ENCODE data around the gene WT1. TPM values are rescaled to one million over a fixed set of nuclear protein-coding genes. Genes with fewer than 3 reads are reported as not detected.
"Not testable (repeated sequence)": the region's sequence is repeated elsewhere in the genome, so short reads cannot be mapped to it uniquely, and the experiment has no call there.

The WT1 gene
- total RNA-seq, 1 experiment from 2014 or later, result 4.7 TPM

GRCh38 chr11:32379719-32380118 is 55.6 kb downstream of the WT1 start:
- no peak for DNase-seq
- H3K4me1 Mint-ChIP-seq (ENCODE audit: low read depth, unreplicated experiment), result no peaks in the 10 kb centered on the region
- no peak for TF ChIP-seq CTCF (IDR thresholded peaks at IDR 0.05; ENCODE audit: insufficient read depth in 1 of 2, low read depth in 1 of 2, low read length in 1 of 2, severe bottlenecking in 1 of 2, unreplicated experiment in 1 of 2)
- H3K9me3 Mint-ChIP-seq (ENCODE audit: unreplicated experiment), result no peaks in the 10 kb centered on the region
- H3K4me3 ChIP-seq (ENCODE audit: low read depth, low read length), result no peak overlapping the region
- H3K36me3 Mint-ChIP-seq (ENCODE audit: insufficient read depth, unreplicated experiment), result no peaks in the 10 kb centered on the region
- ChIA-PET CTCF (no interaction called here), POLR2A (no interaction called here)
- intact Hi-C loops (cut with micrococcal nuclease; ENCODE audit: unreplicated experiment), result no loop called here
- no peaks in the 10 kb centered on the region for H3K9me3 ChIP-seq
- H3K27ac Mint-ChIP-seq (ENCODE audit: unreplicated experiment), result no peak overlapping the region
- peaks cover 1% of the 10 kb centered on the region for H3K27me3 ChIP-seq (replicated peaks; ENCODE audit: control insufficient read depth, insufficient read depth, low read length)
- no peak overlapping the region for H3K4me3 Mint-ChIP-seq (ENCODE audit: unreplicated experiment)
- no peaks in the 10 kb centered on the region for H3K36me3 ChIP-seq (ENCODE audit: control insufficient read depth, insufficient read depth, low read length)
- no TSS peak for BruUV-seq (replicated peaks)
- H3K27me3 Mint-ChIP-seq (ENCODE audit: insufficient read depth, unreplicated experiment), result no peaks in the 10 kb centered on the region
- no peaks in the 10 kb centered on the region for H3K4me1 ChIP-seq

GRCh38 chr11:32375826-32376225 is 59.5 kb downstream of the WT1 start:
- CTCF ChIA-PET, result no interaction called here
- Mint-ChIP-seq H3K4me3 (ENCODE audit: unreplicated experiment) (no peak overlapping the region), H3K27ac (ENCODE audit: unreplicated experiment) (no peak overlapping the region), H3K27me3 (ENCODE audit: insufficient read depth, unreplicated experiment) (no peaks in the 10 kb centered on the region), H3K36me3 (ENCODE audit: insufficient read depth, unreplicated experiment) (no peaks in the 10 kb centered on the region), H3K9me3 (ENCODE audit: unreplicated experiment) (no peaks in the 10 kb centered on the region), H3K4me1 (ENCODE audit: low read depth, unreplicated experiment) (no peaks in the 10 kb centered on the region)
- BruUV-seq (replicated peaks), result no TSS peak
- Histone ChIP-seq H3K9me3 (no peaks in the 10 kb centered on the region), H3K36me3 (ENCODE audit: control insufficient read depth, insufficient read depth, low read length) (no peaks in the 10 kb centered on the region), H3K4me3 (ENCODE audit: low read depth, low read length) (no peak overlapping the region), H3K27me3 (replicated peaks; ENCODE audit: control insufficient read depth, insufficient read depth, low read length) (no peaks in the 10 kb centered on the region), H3K4me1 (no peaks in the 10 kb centered on the region)
- no peak for DNase-seq
- intact Hi-C loops (cut with micrococcal nuclease; ENCODE audit: unreplicated experiment), result no loop called here
- no peak for TF ChIP-seq CTCF (IDR thresholded peaks at IDR 0.05; ENCODE audit: insufficient read depth in 1 of 2, low read depth in 1 of 2, low read length in 1 of 2, severe bottlenecking in 1 of 2, unreplicated experiment in 1 of 2)
- POLR2A ChIA-PET, result no interaction called here

GRCh38 chr11:32374261-32374711 is 61.1 kb downstream of the WT1 start:
- BruUV-seq (replicated peaks), result no TSS peak
- no peaks in the 10 kb centered on the region for H3K27me3 Mint-ChIP-seq (ENCODE audit: insufficient read depth, unreplicated experiment)
- DNase-seq, result peak; percentile 66 to 69
- H3K36me3 ChIP-seq (ENCODE audit: control insufficient read depth, insufficient read depth, low read length), result no peaks in the 10 kb centered on the region
- intact Hi-C loops (cut with micrococcal nuclease; ENCODE audit: unreplicated experiment), result no loop called here
- H3K27me3 ChIP-seq (replicated peaks; ENCODE audit: control insufficient read depth, insufficient read depth, low read length), result no peaks in the 10 kb centered on the region
- peaks cover 6% of the 10 kb centered on the region for H3K4me1 Mint-ChIP-seq (ENCODE audit: low read depth, unreplicated experiment)
- H3K4me3 ChIP-seq (ENCODE audit: low read depth, low read length), result no peak overlapping the region
- POLR2A ChIA-PET, result no interaction called here
- H3K36me3 Mint-ChIP-seq (ENCODE audit: insufficient read depth, unreplicated experiment), result no peaks in the 10 kb centered on the region
- H3K27ac Mint-ChIP-seq (ENCODE audit: unreplicated experiment), result no peak overlapping the region
- H3K9me3 Mint-ChIP-seq (ENCODE audit: unreplicated experiment), result peaks cover 11% of the 10 kb centered on the region
- H3K9me3 ChIP-seq, result no peaks in the 10 kb centered on the region
- CTCF ChIA-PET, result interaction anchor here (0.5 to 1.4 kb wide), 3 partner anchors 12 to 113 kb away, joined by 4 to 6 read pairs (median 4); no protein-coding TSS in a partner anchor
- TF ChIP-seq CTCF (IDR thresholded peaks at IDR 0.05; ENCODE audit: insufficient read depth in 1 of 2, low read depth in 1 of 2, low read length in 1 of 2, severe bottlenecking in 1 of 2, unreplicated experiment in 1 of 2), result peak; percentile 53 to 55
- no peak overlapping the region for H3K4me3 Mint-ChIP-seq (ENCODE audit: unreplicated experiment)
- no peaks in the 10 kb centered on the region for H3K4me1 ChIP-seq

- BruUV-seq (replicated peaks); H3K36me3 ChIP-seq (ENCODE audit: control insufficient read depth, insufficient read depth, low read length); H3K4me3 Mint-ChIP-seq (ENCODE audit: unreplicated experiment); H3K4me3 ChIP-seq (ENCODE audit: low read depth, low read length); H3K36me3 Mint-ChIP-seq (ENCODE audit: insufficient read depth, unreplicated experiment); H3K27me3 ChIP-seq (replicated peaks; ENCODE audit: control insufficient read depth, insufficient read depth, low read length); intact Hi-C loops (cut with micrococcal nuclease; ENCODE audit: unreplicated experiment); DNase-seq; CTCF ChIA-PET; H3K9me3 ChIP-seq; H3K27ac Mint-ChIP-seq (ENCODE audit: unreplicated experiment); H3K27me3 Mint-ChIP-seq (ENCODE audit: insufficient read depth, unreplicated experiment); H3K4me1 Mint-ChIP-seq (ENCODE audit: low read depth, unreplicated experiment); POLR2A ChIA-PET: not testable (repeated sequence)
- H3K4me1 ChIP-seq, result peaks cover 14% of the 10 kb centered on the region
- H3K9me3 Mint-ChIP-seq (ENCODE audit: unreplicated experiment), result peaks cover 11% of the 10 kb centered on the region
Measured at GRCh38 chr11:32369987-32370386, 65.4 kb downstream of the WT1 start.

All from Caco-2 (cell line).